ENCODE data around the gene GFAP.

GRCh38 chr17:44865231-44865660 lies 50.1 kb downstream of the GFAP start:
- TF ChIP-seq CTCF (IDR thresholded peaks at IDR 0.05) (peak; percentile 87), MAX (IDR thresholded peaks at IDR 0.05; ENCODE audit: low read depth) (no peak), RFX5 (IDR thresholded peaks at IDR 0.05; ENCODE audit: low read length) (0 out of 2 replicates have a peak, but pooled peaks have one; percentile 18), REST (IDR thresholded peaks at IDR 0.05; ENCODE audit: low read depth, low read length) (no peak)

Data from SK-N-SH (cell line).